NCI-H146 (cell line): ENCODE results near the gene AKAP12.
A peak's percentile ranks its signal among the peaks of the same experiment; 100 is the strongest.

Experiments used
- DNase-seq: peaks from one replicate; lab custom pipeline; 2025; lab: John Stamatoyannopoulos, UW

Gene AKAP12

GRCh38 chr6:151233731-151234130, 6.0 kb upstream of the AKAP12 start:
- no peak for DNase-seq

DNA sequence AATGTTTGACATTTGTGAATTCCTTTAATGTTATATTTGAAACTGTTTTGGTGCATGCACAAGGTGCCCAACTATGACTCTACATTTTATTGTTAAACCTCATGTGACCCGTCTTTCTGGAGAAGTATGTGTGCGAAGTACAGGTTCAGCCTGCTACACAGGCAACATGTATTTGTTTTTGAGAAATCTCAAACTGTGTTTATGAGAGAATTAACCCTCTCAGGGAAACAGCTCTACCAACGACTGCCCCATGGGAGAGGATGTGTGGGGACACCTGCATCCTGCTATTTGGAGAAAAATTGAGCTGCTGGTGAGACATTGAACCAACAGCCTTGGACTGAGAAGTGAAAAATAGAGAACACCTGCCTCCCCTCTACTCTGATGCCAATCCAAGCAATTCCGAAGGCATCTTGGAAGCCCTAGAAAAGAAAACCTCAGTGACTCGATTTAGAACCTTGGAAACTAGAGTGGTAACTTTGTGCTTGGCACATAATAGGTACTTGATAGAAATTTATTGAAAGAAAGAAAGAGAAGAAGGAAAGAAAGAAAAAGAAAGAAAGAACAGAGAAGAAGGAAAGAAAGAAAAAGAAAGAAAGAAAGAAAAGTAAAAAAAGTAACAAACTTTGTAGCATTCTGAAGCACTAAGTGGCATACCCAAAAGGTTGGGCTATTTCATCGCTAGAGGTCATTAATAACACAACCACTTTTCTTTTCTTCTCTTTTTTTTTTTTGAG, 2.9 kb upstream of the AKAP12 start:
- DNase-seq: no peak

- peak; percentile 96 for DNase-seq
Measured at GRCh38 chr6:151240036-151240685, 394 bp downstream of the AKAP12 start.

GRCh38 chr6:151240791-151241642, 1.2 kb downstream of the AKAP12 start:
- DNase-seq: peak; percentile 89

DNA sequence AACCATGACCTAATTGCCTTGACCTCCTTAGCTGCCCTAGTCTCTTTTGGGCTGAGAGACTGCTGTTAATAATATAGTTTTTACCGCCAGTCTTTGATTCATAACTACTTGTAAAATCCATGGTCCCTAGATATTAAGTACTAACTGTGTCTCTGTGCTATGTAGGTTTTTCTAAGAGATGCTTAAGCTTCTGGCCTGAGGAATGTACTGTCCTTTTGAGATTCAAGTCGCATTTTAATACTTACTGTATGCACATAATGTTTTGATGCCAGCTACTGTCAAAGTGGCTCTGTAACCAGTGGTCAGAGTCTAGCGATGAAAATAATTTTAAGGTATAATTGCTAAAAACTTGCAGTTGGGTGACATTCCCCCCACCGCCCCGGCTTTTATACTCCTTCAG, 2.1 kb downstream of the AKAP12 start:
- no peak for DNase-seq

DNA sequence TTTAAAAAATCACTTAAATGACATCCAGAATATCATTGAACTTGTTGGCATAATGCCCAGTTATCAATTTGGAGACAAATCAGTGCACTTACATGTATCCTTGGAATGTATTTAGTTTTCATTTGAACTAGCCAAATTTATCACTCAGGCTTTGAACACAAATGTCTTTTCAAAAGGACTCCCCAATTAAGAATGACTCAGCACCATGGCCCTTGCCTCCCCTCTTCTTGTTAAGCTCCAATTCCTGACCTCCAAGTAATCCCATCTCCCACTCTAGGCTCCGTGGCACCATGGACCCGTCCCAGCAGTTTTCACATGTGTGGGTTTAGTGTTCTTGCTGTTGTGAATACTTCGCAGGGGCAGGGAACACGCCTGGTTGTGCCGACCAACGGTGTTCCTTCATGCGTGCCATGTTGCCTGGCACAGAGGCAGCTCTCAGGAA, 2.7 kb downstream of the AKAP12 start:
- no peak for DNase-seq

GRCh38 chr6:151243481-151243880, 3.7 kb downstream of the AKAP12 start:
- DNase-seq: no peak

DNA sequence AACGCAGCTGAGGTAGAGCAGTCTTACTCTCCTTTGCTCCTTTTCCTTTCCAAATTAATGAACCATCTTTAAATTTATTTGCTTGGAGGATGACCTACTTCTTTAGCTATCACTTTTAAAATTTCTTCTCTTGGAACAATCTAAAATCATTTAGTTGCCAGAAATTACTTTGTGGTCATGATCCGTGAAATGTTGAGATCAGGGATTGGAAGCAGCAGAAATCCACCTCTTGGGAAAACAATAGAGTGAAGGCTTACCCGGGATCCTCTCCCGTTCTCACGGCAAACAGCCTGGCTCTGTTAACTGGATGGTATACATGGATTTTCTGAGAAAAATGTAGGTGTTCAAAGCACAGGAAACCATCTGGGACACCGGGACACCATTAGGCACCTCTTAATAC, 7.7 kb downstream of the AKAP12 start:
- DNase-seq: no peak

GRCh38 chr6:151248295-151248694, 8.5 kb downstream of the AKAP12 start:
- DNase-seq: no peak

DNA sequence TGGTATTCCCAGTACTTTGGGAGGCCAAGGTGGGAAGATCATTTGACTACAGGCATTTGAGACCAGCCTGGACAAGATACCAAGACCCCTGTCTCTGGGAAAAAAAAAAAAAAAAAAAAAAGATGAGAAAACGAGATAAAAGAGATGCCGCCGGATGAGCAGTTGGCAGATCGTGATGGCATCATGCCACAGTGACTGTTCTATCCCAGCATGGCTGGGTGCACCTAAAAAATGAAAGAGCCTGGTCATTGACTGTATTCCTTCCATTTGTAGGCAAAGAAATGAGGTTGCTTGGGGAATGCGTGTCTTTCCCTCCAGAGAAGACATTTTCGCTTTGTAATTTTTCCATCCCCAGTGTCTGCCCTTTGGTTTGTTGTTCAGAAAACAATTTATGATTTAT, 12.9 kb downstream of the AKAP12 start:
- DNase-seq: no peak

DNA sequence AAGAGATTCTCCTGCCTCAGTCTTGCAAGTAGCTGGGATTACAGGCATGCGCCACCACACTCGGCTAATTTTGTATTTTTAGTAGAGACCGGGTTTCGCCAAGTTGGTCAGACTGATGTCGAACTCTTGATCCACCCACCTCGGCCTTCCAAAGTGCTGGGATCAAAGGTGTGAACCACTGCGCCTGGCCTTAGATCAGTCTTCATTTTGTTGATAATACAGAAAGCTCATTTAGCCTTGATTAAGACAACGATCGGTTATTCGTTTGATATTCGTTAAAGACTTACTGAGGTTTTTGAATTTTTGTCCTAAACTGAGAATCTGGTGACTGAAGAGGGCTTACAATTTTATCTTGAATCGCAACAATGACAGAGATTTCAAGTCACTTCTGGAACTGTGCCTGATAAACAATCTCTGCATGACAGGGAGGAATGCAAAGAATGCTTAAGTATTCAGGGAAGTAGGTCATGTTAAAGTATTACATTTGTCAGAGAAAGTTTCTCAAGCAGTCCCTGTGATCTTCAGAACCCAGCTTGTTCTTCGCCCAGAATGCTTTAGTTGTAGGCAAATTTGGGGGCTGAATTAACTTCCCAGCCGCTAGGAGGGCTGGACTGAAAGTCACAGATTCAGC, 14.8 kb downstream of the AKAP12 start:
- DNase-seq: no peak

- no peak for DNase-seq
Measured at GRCh38 chr6:151255811-151256210, 16.0 kb downstream of the AKAP12 start.

- no peak for DNase-seq
Measured at GRCh38 chr6:151257985-151258445, 18.2 kb downstream of the AKAP12 start.

DNA sequence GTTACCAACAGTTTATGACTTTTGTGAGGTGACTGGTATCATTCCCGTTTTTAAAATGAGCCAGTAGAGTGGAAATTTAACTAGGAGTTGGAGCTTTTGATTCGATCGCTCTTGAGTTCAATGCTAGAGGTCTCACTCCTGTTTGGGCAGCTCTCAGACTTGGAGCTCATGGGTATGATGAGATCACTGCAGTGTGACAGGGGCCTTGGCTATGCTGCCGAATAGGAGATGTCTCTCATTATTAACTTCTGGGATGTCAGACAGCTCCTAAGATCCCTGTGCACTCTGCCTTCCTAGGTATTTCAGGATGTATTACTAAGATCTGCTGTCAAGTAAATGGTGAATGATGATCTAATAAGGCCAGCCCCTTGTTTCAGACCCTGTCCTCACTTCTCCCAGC, 20.4 kb downstream of the AKAP12 start:
- DNase-seq: no peak

- no peak for DNase-seq
Measured at GRCh38 chr6:151263035-151263434, 23.3 kb downstream of the AKAP12 start.

GRCh38 chr6:151263967-151264366, 24.2 kb downstream of the AKAP12 start:
- DNase-seq: no peak

DNA sequence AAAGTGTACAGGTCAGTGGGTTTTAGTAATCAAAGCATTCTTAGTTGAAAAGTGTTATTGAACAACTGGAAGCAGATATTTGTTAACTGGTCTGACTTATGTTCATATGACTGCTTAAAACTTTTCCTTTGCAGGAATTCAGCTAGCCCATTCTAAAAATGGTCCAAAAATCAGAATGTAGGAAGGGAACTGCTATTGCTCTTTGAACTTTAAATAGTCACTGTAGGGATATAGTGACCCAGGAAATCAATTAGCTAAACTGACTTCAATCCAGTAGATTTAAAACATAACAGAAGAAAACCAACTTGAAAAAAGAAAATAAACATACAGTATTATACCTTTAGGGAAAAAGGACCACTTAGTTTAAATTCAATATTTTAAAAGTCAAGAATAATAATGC, 25.5 kb downstream of the AKAP12 start:
- no peak for DNase-seq

DNA sequence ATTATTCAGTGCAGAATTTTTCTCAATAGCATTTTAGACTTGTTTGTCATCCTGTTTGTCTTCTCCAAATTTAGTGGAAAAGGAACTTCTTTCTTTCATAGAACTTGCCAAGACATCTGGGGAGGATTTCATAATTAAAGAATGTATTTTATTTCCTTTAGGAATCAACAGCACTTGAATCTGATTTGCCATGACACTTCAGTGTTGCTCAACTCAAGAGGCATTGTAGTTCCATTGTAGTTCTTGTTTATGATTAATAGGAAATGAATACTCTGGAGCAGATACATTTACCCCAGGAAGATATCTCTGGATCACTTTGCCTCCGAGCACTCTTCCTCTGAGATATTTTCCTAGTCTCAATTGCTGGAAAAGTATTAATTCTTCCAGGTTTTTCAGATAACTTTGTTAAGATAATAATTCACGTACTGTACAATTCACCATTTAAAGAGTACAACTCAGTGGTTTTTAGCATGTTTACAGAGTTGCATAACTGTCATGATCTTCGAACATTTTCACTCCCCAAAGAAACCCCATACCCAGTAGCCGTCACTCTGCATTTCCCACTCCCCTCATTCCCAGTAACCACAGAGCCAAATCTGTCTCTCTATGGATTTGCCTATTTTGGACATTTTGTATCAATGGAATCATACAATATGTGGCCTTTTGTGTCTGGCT, 29.7 kb downstream of the AKAP12 start:
- no peak for DNase-seq

DNA sequence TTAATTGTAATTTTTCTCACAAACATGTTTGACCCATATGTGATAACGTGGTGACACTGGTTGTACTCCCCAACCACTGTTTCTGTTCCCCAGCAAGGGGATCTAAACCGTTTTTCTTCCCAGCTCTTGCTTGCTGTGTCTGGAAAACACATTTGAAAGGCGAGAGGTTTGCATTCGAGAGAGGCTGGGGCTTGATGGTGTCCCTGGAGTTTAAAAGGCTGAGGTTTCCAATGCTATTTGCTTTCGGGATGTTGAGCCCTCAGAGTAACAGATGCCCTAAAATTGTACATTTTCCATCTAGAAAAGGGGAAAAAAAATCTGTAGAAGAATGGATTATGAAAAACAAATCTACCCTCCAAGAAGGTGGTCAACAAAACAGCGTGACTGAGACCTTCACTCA, 35.4 kb downstream of the AKAP12 start:
- no peak for DNase-seq

DNA sequence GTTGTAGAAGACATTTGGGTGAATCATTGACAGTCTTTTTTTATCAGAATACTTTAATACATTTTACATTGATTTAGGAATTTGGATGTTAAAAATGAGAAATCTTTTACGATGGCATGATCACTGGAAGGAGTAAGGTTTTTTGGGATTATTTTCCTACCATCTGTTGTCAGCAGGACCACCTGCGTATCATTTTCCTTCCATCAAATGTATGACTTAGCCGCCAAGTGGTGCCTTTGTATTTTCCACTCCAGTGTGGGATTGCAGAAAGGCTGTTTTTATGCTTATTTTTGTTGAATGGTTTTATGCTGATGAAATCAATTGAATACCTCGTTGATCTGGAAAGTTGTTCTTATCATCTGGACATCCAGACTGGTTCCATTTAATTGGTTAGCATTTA, 35.8 kb downstream of the AKAP12 start:
- DNase-seq: no peak

DNA sequence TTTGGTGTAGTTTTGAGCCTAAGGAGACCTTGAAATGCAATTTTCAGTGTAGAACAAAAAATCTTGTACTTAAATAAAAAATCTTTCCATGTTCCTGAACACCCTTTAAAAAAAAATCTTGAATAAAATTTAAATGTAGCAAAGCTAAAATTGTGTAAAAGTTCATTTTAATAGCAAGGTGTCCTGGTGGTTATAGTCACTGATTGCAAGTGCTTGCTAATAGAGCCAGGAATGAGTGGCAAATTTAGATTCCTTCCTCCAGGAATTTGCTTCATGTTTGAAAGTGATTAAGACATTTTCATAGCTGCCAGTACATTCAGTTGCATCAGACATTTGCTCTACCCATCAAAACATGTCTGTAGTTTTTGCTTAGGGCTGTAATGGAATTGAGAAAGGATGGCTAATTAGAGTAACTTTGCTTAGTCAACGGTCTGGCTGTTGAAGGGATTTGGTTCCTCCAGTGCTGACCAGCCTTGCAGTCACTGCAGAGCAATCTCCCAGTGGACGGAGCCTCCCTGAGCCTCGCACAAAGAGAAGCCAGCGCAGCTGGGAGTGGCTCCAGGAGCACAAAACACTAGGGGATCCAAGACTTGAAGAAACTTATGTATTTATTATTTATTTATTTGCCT, 36.5 kb downstream of the AKAP12 start:
- peak; percentile 26 for DNase-seq
